ENCODE data around the gene C1QTNF12.
"Not testable (repeated sequence)": the region's sequence is repeated elsewhere in the genome, so short reads cannot be mapped to it uniquely, and the experiment has no call there.

The C1QTNF12 gene

DNA sequence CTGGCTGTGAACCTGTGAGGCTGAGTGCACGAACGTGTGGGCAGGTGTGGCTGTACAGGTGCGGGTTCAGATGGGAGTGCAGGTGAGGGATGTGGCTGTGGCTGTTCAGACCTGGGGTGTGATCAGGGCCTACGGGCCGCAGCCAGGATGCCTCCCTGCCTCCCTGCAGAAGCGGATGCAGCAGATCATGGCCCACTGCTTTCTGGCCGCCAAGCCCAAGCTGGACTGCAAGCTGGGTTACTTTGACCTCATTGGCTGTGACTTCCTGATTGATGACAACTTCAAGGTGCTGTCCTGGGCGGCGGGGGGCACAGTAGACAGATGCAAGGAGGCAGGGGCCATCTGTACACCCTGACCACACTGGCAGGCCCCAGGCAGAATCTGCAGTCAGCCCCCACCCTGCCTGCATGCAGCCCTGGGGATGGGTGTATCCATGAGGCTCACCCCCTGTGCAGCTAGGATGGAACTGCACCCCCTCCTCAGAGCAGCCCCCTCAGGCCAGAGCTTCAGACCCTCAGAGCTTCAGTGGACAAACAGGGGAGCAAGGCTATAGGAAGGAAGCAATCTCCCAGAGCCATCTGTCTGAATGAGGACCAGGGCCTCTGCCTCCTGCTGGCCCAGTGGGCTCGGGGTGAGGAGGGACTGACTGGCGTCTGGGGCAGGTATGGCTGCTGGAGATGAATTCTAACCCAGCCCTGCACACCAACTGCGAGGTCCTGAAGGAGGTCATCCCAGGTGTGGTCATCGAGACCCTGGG lies 49.9 kb downstream of the C1QTNF12 start:
- no peak for DNase-seq

DNA sequence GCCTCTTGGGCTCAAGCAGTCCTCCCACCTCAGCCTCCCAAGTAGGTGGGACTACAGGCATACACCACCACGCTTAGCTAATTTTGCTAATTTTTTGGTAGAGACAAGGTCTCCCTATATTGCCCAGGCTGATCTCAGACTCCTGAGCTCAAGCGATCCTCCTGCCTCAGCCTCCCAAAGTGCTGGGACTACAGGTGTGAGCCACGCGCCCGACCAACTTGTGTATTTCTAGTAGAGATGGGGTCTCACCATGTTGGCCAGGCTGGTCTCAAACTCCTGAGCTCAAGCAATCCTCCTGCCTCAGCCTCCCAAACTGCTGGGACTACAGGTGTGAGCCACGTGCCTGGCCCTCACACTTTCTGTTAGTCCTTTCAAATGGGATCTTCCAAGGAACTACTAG lies 50.8 kb downstream of the C1QTNF12 start:
- DNase-seq: not testable (repeated sequence)

DNA sequence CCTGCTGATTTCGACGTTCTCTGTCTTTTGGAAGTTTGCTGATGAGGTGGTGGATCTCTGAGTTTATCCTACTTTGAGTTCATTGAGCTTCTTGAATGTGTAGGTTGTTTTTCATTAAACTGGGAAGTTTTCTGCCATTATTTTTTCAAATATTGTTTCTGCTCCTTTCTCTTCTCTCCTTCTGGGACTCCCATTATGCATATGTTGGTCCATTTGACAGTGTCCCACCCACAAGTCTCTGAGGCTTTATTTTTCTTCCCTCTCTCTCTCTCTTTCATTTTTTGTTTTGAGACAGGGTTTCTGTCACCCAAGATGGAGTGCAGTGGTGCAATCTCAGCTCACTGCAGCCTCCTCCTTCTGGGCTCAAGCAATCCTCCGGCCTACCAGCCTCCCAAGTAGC lies 51.8 kb downstream of the C1QTNF12 start:
- DNase-seq: no peak
